ENCODE results near the gene DGKB.

Gene DGKB

DNA sequence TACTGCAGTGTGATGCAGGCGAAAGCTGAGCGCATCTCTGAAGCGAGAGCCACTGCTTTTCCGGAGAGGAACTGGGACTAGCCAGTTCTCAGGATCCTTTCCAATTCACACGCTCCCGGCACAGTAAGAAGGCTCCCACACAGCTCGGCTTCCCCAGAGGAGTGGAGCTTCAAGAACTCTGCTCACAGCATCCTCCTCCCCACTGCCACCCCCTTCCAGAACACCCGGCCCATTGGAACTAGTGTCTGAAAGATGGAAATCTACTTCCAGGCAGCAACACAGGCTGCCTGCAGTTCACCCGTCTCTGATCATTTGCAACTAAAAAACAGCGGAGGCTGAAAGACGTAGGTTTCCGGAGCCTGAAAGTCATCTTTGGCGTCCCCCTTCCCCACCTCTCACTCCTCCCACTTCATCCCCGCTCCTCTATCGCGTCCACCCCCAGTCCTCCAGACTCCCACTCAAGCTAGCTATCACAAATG lies at the start of gene DGKB:
DGKB (minus strand) TSS at position 163 of the 479 bp plus-strand sequence.
- no peak for TF ChIP-seq ZNF70 (CRISPR knock-in tag; IDR thresholded peaks at IDR 0.05)
- no peak for TF ChIP-seq PPARA (CRISPR knock-in tag; IDR thresholded peaks at IDR 0.05; ENCODE audit: borderline replicate concordance)
- ATAC-seq: peak; percentile 86

DNA sequence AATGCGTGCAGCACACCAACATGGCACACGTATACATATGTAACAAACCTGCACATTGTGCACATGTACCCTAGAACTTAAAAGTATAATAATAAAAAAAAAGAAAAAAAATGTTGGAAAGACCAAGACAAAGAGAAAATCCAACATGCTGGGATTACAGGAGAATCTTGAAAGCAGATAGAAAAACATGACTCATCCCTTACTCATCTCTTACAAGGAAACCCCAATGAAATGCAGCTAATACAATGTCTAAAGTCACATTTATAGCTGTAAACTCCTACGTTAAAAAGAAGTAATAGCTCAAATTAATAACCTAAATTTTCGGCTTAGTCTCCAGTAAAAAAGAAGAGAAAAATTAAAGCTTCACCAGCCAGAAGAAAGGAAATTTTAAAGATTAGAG lies 47.5 kb upstream of the DGKB start:
- TF ChIP-seq ZC3H10 (CRISPR knock-in tag; IDR thresholded peaks at IDR 0.05): no peak
- TF ChIP-seq, protein P1, sequence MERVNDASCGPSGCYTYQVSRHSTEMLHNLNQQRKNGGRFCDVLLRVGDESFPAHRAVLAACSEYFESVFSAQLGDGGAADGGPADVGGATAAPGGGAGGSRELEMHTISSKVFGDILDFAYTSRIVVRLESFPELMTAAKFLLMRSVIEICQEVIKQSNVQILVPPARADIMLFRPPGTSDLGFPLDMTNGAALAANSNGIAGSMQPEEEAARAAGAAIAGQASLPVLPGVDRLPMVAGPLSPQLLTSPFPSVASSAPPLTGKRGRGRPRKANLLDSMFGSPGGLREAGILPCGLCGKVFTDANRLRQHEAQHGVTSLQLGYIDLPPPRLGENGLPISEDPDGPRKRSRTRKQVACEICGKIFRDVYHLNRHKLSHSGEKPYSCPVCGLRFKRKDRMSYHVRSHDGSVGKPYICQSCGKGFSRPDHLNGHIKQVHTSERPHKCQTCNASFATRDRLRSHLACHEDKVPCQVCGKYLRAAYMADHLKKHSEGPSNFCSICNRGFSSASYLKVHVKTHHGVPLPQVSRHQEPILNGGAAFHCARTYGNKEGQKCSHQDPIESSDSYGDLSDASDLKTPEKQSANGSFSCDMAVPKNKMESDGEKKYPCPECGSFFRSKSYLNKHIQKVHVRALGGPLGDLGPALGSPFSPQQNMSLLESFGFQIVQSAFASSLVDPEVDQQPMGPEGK (CRISPR knock-in tag; IDR thresholded peaks at IDR 0.05; ENCODE audit: borderline replicate concordance): no peak
- no peak for TF ChIP-seq ZNF70 (CRISPR knock-in tag; IDR thresholded peaks at IDR 0.05)
- TF ChIP-seq TCF4 (CRISPR knock-in tag; IDR thresholded peaks at IDR 0.05; ENCODE audit: borderline replicate concordance): no peak
- TF ChIP-seq BACH2 (CRISPR knock-in tag; IDR thresholded peaks at IDR 0.05; ENCODE audit: borderline replicate concordance): no peak
- TF ChIP-seq, protein P2, sequence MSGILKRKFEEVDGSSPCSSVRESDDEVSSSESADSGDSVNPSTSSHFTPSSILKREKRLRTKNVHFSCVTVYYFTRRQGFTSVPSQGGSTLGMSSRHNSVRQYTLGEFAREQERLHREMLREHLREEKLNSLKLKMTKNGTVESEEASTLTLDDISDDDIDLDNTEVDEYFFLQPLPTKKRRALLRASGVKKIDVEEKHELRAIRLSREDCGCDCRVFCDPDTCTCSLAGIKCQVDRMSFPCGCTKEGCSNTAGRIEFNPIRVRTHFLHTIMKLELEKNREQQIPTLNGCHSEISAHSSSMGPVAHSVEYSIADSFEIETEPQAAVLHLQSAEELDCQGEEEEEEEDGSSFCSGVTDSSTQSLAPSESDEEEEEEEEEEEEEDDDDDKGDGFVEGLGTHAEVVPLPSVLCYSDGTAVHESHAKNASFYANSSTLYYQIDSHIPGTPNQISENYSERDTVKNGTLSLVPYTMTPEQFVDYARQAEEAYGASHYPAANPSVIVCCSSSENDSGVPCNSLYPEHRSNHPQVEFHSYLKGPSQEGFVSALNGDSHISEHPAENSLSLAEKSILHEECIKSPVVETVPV (CRISPR knock-in tag; IDR thresholded peaks at IDR 0.05): no peak
- ATAC-seq: no peak

DNA sequence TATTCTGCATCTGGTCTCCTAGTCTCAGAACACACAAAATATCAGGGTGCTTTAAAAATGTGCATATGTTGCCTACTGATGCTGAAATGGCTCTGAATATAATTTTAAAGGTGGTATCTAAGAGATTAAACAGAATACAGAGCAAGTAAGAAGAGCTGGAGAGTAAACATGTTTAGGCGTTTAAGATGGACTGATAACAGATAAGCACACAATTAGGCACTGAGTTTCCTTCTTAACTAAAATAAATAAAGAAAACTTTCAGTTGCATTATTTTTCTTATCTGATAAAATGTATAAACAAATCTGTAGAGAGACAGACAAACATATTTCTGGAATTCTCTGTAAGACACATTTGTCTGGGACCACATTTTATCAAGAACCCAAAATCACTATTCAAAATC lies 35.6 kb upstream of the DGKB start:
- TF ChIP-seq TCF4 (CRISPR knock-in tag; IDR thresholded peaks at IDR 0.05; ENCODE audit: borderline replicate concordance): 0 out of 2 replicates have a peak, but pooled peaks have one; percentile 31
- no peak for TF ChIP-seq PPARA (CRISPR knock-in tag; IDR thresholded peaks at IDR 0.05; ENCODE audit: borderline replicate concordance)
- ATAC-seq: no peak

DNA sequence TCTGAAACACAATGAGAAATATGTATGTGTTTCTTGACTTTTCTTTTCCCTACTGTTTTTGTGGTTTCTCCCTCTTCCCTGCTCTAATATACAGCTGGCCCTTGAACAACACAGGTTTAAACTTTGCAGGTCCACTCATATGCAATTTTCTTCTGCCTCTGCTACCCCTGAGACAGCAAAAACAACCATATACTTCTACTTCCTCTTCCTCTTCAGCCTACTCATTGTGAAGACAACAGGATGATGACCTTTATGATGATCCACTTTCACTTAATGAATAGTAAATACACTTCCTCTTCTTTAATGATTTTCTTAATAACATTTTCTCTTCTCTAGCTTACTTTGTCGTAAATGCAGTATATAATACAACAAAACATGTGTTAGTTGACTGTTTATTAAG lies 35.0 kb upstream of the DGKB start:
- TF ChIP-seq, protein P3, sequence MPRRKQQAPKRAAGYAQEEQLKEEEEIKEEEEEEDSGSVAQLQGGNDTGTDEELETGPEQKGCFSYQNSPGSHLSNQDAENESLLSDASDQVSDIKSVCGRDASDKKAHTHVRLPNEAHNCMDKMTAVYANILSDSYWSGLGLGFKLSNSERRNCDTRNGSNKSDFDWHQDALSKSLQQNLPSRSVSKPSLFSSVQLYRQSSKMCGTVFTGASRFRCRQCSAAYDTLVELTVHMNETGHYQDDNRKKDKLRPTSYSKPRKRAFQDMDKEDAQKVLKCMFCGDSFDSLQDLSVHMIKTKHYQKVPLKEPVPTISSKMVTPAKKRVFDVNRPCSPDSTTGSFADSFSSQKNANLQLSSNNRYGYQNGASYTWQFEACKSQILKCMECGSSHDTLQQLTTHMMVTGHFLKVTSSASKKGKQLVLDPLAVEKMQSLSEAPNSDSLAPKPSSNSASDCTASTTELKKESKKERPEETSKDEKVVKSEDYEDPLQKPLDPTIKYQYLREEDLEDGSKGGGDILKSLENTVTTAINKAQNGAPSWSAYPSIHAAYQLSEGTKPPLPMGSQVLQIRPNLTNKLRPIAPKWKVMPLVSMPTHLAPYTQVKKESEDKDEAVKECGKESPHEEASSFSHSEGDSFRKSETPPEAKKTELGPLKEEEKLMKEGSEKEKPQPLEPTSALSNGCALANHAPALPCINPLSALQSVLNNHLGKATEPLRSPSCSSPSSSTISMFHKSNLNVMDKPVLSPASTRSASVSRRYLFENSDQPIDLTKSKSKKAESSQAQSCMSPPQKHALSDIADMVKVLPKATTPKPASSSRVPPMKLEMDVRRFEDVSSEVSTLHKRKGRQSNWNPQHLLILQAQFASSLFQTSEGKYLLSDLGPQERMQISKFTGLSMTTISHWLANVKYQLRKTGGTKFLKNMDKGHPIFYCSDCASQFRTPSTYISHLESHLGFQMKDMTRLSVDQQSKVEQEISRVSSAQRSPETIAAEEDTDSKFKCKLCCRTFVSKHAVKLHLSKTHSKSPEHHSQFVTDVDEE (CRISPR knock-in tag; IDR thresholded peaks at IDR 0.05): no peak
- TF ChIP-seq OSR1 (CRISPR knock-in tag; IDR thresholded peaks at IDR 0.05) (no peak), GLIS3 (CRISPR knock-in tag; IDR thresholded peaks at IDR 0.05) (no peak), RARB (CRISPR knock-in tag; IDR thresholded peaks at IDR 0.05) (no peak), BACH2 (CRISPR knock-in tag; IDR thresholded peaks at IDR 0.05; ENCODE audit: borderline replicate concordance) (no peak), ZC3H10 (CRISPR knock-in tag; IDR thresholded peaks at IDR 0.05) (no peak)
- ATAC-seq: no peak

DNA sequence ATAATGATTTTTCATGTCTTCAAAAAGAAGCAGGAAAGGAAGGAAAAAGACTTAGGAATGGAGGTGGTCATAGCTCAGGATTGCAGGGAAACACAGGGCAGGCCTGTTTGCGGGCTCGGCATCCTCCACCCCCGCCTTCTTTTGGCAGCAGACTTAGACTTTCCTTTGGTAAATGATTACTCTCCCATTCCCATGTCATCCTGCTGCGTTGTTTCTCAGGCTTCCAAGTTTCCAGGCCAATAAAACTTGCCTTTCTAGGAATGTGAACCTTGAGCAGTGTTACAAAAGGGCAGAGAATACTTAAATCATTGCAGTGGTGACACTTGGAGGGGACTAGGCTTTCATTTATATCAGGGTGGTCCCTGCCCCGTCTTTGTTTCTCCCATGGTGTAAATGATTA lies 34.0 kb upstream of the DGKB start:
- no peak for ATAC-seq
- no peak for TF ChIP-seq PPARA (CRISPR knock-in tag; IDR thresholded peaks at IDR 0.05; ENCODE audit: borderline replicate concordance)
- TF ChIP-seq, protein P2 (CRISPR knock-in tag; IDR thresholded peaks at IDR 0.05): no peak
- TF ChIP-seq, protein P3 (CRISPR knock-in tag; IDR thresholded peaks at IDR 0.05): no peak
- TF ChIP-seq TOX (CRISPR knock-in tag; IDR thresholded peaks at IDR 0.05; ENCODE audit: borderline replicate concordance): no peak
- no peak for TF ChIP-seq ESRRG (CRISPR knock-in tag; IDR thresholded peaks at IDR 0.05)
- TF ChIP-seq, protein P1 (CRISPR knock-in tag; IDR thresholded peaks at IDR 0.05; ENCODE audit: borderline replicate concordance): no peak
- TF ChIP-seq OSR1 (CRISPR knock-in tag; IDR thresholded peaks at IDR 0.05): no peak
- TF ChIP-seq ARNTL (CRISPR knock-in tag; IDR thresholded peaks at IDR 0.05; ENCODE audit: borderline replicate concordance, low read depth): no peak
- TF ChIP-seq ZFP30 (CRISPR knock-in tag; IDR thresholded peaks at IDR 0.05): no peak
- no peak for TF ChIP-seq RARB (CRISPR knock-in tag; IDR thresholded peaks at IDR 0.05)
- TF ChIP-seq, protein P4, sequence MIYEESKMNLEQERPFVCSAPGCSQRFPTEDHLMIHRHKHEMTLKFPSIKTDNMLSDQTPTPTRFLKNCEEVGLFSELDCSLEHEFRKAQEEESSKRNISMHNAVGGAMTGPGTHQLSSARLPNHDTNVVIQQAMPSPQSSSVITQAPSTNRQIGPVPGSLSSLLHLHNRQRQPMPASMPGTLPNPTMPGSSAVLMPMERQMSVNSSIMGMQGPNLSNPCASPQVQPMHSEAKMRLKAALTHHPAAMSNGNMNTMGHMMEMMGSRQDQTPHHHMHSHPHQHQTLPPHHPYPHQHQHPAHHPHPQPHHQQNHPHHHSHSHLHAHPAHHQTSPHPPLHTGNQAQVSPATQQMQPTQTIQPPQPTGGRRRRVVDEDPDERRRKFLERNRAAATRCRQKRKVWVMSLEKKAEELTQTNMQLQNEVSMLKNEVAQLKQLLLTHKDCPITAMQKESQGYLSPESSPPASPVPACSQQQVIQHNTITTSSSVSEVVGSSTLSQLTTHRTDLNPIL (CRISPR knock-in tag; IDR thresholded peaks at IDR 0.05; ENCODE audit: low read depth): no peak
- TF ChIP-seq ZNF8 (CRISPR knock-in tag; IDR thresholded peaks at IDR 0.05): no peak
- TF ChIP-seq CSDC2 (CRISPR knock-in tag; IDR thresholded peaks at IDR 0.05): no peak
- no peak for TF ChIP-seq ZNF565 (CRISPR knock-in tag; conservative IDR thresholded peaks at IDR 0.05; ENCODE audit: low read depth)
- TF ChIP-seq BACH2 (CRISPR knock-in tag; IDR thresholded peaks at IDR 0.05; ENCODE audit: borderline replicate concordance): no peak
- TF ChIP-seq GLIS3 (CRISPR knock-in tag; IDR thresholded peaks at IDR 0.05): no peak

Data from SK-N-SH treated with all-trans-retinoic acid at 6 μM for 48 hours (cell line).